ENCODE results near the gene TRIM52. TPM values are rescaled to one million over a fixed set of nuclear protein-coding genes. Genes with fewer than 3 reads are reported as not detected.

Gene TRIM52
- total RNA-seq, 1 experiment from 2014 or later: 7.6 TPM

DNA sequence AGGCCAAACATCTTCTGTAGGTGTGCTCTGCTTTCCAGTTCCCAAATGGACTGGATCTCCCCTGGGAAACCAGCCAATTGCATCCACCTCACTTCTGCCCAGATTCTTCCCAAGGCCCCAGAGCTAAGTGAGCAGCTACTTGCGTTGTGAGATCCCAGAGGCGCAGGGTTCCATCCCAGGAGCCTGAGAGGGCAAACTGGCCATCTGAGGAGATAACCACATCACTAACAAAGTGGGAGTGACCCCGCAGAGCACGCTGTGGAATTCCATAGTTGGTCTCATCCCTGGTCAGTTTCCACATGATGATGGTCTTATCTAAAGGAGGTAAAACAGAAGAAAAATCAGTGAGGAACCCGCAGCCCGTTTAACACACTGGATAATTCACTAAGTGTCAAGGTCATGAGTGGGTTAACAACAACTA, 18.9 kb downstream of the TRIM52 start (continued):
- no peak for TF ChIP-seq EZH2 (IDR thresholded peaks at IDR 0.05)
- TF ChIP-seq CEBPB (IDR thresholded peaks at IDR 0.05; ENCODE audit: low read depth): no peak

DNA sequence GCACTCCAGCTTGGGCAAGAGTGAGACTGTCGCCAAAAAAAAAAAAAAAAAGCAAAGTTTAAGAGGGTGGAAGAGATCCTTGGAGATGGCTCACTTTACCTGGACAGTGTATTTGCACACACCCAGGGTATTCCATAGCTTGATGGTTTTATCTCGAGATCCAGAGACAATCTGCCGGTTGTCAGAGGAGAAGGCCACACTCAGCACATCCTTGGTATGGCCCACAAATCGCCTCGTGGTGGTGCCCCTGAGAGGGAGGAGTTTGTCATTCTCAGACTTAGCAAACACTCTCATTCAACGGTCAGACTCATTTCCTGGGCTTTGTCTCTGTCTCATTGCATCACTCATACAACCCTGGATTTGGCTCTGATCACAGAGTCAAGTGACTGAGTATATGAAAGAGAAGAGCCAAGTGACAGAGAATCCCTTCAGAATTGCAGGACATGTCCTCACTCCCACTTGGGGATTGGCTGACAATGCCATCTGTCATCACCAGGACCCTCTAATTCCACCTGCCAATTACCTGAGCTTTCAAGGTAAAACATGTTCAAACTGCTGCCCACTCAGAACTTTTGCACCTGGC, 19.5 kb downstream of the TRIM52 start:
- H3K4me3 ChIP-seq (replicated peaks in 1 of 2; ENCODE audit: low read depth in 1 of 2, low read length in 2 of 2): peak overlapping the region; percentile 88 to 92
- H3K4me2 ChIP-seq (ENCODE audit: low read length): peak overlapping the region; percentile 98
- H2AFZ ChIP-seq (ENCODE audit: low read depth, low read length, poor library complexity, severe bottlenecking): no peak overlapping the region
- ChIA-PET POLR2A (interaction anchor here (1.6 kb wide), 1 partner anchor 18 kb away, joined by 7 read pairs; the partner anchor contains the start of gene TRIM41), RAD21 (ENCODE audit: low non-redundant PET in 1 of 2, low total read pairs in 2 of 2, uncharacterized antibody in 2 of 2, unreplicated experiment in 2 of 2) (no interaction called here), CTCF (no interaction called here)
- intact Hi-C loops (cut with micrococcal nuclease): no loop called here
- H3K36me3 ChIP-seq (ENCODE audit: control insufficient read depth in 1 of 2, insufficient read depth in 2 of 2, low read length in 2 of 2): peaks cover 46 to 68% of the 10 kb centered on the region in 2 experiments
- no peaks in the 10 kb centered on the region for H3K27me3 ChIP-seq (ENCODE audit: insufficient read depth, low read length)
- no TSS peak for BruUV-seq (replicated peaks)
- peak overlapping the region; percentile 93 for H3K9ac ChIP-seq (ENCODE audit: low read length)
- TF ChIP-seq ZFX (IDR thresholded peaks at IDR 0.05) (no peak), EGR1 (IDR thresholded peaks at IDR 0.05; ENCODE audit: low read depth) (no peak), YY1 (IDR thresholded peaks at IDR 0.05; ENCODE audit: extremely low read depth, insufficient replicate concordance, low read depth, low read length) (no peak), SIN3A (IDR thresholded peaks at IDR 0.05; ENCODE audit: low read depth) (no peak), EZH2 (IDR thresholded peaks at IDR 0.05) (no peak), TCF7L2 (IDR thresholded peaks at IDR 0.05; ENCODE audit: borderline replicate concordance, extremely low read depth, insufficient read depth, insufficient read length) (no peak), CBX3 (IDR thresholded peaks at IDR 0.05; ENCODE audit: low read depth) (no peak), POLR2A (IDR thresholded peaks at IDR 0.05; ENCODE audit: borderline replicate concordance, extremely low read depth, insufficient read depth, insufficient read length) (no peak), ZNF274 (IDR thresholded peaks at IDR 0.05; ENCODE audit: low read depth, low read length) (no peak)
- TF ChIP-seq, protein P1, sequence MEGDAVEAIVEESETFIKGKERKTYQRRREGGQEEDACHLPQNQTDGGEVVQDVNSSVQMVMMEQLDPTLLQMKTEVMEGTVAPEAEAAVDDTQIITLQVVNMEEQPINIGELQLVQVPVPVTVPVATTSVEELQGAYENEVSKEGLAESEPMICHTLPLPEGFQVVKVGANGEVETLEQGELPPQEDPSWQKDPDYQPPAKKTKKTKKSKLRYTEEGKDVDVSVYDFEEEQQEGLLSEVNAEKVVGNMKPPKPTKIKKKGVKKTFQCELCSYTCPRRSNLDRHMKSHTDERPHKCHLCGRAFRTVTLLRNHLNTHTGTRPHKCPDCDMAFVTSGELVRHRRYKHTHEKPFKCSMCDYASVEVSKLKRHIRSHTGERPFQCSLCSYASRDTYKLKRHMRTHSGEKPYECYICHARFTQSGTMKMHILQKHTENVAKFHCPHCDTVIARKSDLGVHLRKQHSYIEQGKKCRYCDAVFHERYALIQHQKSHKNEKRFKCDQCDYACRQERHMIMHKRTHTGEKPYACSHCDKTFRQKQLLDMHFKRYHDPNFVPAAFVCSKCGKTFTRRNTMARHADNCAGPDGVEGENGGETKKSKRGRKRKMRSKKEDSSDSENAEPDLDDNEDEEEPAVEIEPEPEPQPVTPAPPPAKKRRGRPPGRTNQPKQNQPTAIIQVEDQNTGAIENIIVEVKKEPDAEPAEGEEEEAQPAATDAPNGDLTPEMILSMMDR (IDR thresholded peaks at IDR 0.05 in 2 of 3, conservative IDR thresholded peaks at IDR 0.05 in 1 of 3; ENCODE audit: borderline replicate concordance in 1 of 3, insufficient read depth in 1 of 3, low read depth in 2 of 3, low read length in 2 of 3): no peak
- TF ChIP-seq, protein P2, sequence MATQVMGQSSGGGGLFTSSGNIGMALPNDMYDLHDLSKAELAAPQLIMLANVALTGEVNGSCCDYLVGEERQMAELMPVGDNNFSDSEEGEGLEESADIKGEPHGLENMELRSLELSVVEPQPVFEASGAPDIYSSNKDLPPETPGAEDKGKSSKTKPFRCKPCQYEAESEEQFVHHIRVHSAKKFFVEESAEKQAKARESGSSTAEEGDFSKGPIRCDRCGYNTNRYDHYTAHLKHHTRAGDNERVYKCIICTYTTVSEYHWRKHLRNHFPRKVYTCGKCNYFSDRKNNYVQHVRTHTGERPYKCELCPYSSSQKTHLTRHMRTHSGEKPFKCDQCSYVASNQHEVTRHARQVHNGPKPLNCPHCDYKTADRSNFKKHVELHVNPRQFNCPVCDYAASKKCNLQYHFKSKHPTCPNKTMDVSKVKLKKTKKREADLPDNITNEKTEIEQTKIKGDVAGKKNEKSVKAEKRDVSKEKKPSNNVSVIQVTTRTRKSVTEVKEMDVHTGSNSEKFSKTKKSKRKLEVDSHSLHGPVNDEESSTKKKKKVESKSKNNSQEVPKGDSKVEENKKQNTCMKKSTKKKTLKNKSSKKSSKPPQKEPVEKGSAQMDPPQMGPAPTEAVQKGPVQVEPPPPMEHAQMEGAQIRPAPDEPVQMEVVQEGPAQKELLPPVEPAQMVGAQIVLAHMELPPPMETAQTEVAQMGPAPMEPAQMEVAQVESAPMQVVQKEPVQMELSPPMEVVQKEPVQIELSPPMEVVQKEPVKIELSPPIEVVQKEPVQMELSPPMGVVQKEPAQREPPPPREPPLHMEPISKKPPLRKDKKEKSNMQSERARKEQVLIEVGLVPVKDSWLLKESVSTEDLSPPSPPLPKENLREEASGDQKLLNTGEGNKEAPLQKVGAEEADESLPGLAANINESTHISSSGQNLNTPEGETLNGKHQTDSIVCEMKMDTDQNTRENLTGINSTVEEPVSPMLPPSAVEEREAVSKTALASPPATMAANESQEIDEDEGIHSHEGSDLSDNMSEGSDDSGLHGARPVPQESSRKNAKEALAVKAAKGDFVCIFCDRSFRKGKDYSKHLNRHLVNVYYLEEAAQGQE (IDR thresholded peaks at IDR 0.05; ENCODE audit: low read depth): no peak
- H3K27ac ChIP-seq (ENCODE audit: low read depth, low read length): peak overlapping the region; percentile 96
- peaks cover 45% of the 10 kb centered on the region; the same call in 1 of the 2 replicates for H4K20me1 ChIP-seq (ENCODE audit: insufficient read depth)
- DNase-seq (ENCODE audit: low read depth, low spot score): no peak
- no peaks in the 10 kb centered on the region for H3K9me2 ChIP-seq (ENCODE audit: insufficient read depth)
- no peak for ATAC-seq
- H3K79me2 ChIP-seq (ENCODE audit: insufficient read depth, low read length): peaks cover 89% of the 10 kb centered on the region
- H3K4me1 ChIP-seq (ENCODE audit: control insufficient read depth in 1 of 2, insufficient read depth in 2 of 2, low read length in 2 of 2): peaks cover 18 to 35% of the 10 kb centered on the region in 2 experiments
- no peaks in the 10 kb centered on the region for H3K9me3 ChIP-seq (ENCODE audit: control insufficient read depth in 1 of 2, insufficient read depth in 1 of 2, low read depth in 1 of 2, low read length in 2 of 2)
